Endothelial cell of umbilical vein (primary cell): ENCODE data around the gene PRKX. TPM values are rescaled to one million over a fixed set of nuclear protein-coding genes. Genes with fewer than 3 reads are reported as not detected.
"Not testable (repeated sequence)": the region's sequence is repeated elsewhere in the genome, so short reads cannot be mapped to it uniquely, and the experiment has no call there.

ENCODE experiments used
- BruUV-seq: library from RNA; stranded (reverse); fragments of 400-500 nt; replicated peaks from 2 replicates; lab custom pipeline; 2021; lab: Mats Ljungman, UMichigan
- CTCF ChIA-PET: fragments of 300-600, 350-600 bp; sonication (Branson Sonifier 250); formaldehyde crosslinking; loops from one replicate; lab custom pipeline; 2021; ENCODE audit warnings: antibody characterized with exemption, inconsistent platforms; lab: Charles Lee
- POLR2A ChIA-PET: fragments of 300-600, 350-600 bp; sonication (Branson Sonifier 250); formaldehyde crosslinking; loops from one replicate; lab custom pipeline; 2021; ENCODE audit warnings: antibody characterized with exemption, inconsistent platforms; lab: Charles Lee
- DNase-seq: peaks from one replicate; pipeline ENCODE4 v3.0.0-alpha.2; 2011; ENCODE audit warnings: low read depth, low spot score
- FAIRE-seq: peaks from 2 replicates; lab custom pipeline; 2011; peaks lifted over from hg19 to GRCh38; lab: Jason Lieb, UNC
- H2AFZ ChIP-seq: 2 replicates; pipeline ENCODE4 v1.6.0; 2012; ENCODE audit warnings: low read depth, low read length, control low read depth, inconsistent platforms
- H3K27ac ChIP-seq: 2 replicates; pipeline ENCODE4 v1.5.1; 2011; ENCODE audit warnings: low read depth, mild to moderate bottlenecking, control low read depth, low read length, moderate library complexity; ENCODE audit not compliant: insufficient read depth
- H3K27me3 ChIP-seq, 2 experiments: 2 replicates each; pipeline versions ENCODE4 v1.6.0 to v1.6.1; 2011; ENCODE audit warnings: low read length in 2 of 2, mixed read lengths in 1 of 2; ENCODE audit not compliant: control insufficient read depth in 2 of 2, insufficient read depth in 2 of 2
- H3K36me3 ChIP-seq, 2 experiments: 2 replicates in 1 of 2; 3 replicates in 1 of 2; pipeline ENCODE4 v1.5.1; 2011; ENCODE audit warnings: low read length in 2 of 2, mild to moderate bottlenecking in 1 of 2, moderate library complexity in 1 of 2; ENCODE audit not compliant: control insufficient read depth in 2 of 2, insufficient read depth in 2 of 2; ENCODE audit errors: extremely low read depth in 1 of 2
- H3K4me1 ChIP-seq: 3 replicates; pipeline ENCODE4 v1.5.1; 2011; ENCODE audit warnings: mild to moderate bottlenecking, low read length; ENCODE audit not compliant: control insufficient read depth, insufficient read depth; ENCODE audit errors: extremely low read depth
- H3K4me2 ChIP-seq: 2 replicates; pipeline ENCODE4 v1.6.1; 2011; ENCODE audit warnings: low read length, control low read depth, mixed read lengths; ENCODE audit not compliant: insufficient read depth
- H3K4me3 ChIP-seq, 3 experiments: fragments of 200-600 bp in 1 of 3; sonication (generic), shearing (Covaris generic) in 1 of 3; replicated peaks in 1 of 3; 2 replicates each; pipeline ENCODE4 v1.5.1; 2011 to 2016; ENCODE audit warnings: control low read depth in 3 of 3, low read length in 3 of 3, mild to moderate bottlenecking in 2 of 3, inconsistent platforms in 1 of 3, low read depth in 1 of 3, moderate library complexity in 1 of 3; ENCODE audit not compliant: insufficient read depth in 1 of 3
- H3K79me2 ChIP-seq: 2 replicates; pipeline ENCODE4 v1.6.0; 2012; ENCODE audit warnings: low read length, inconsistent platforms; ENCODE audit not compliant: control insufficient read depth, insufficient read depth
- H3K9ac ChIP-seq: replicated peaks from 2 replicates; pipeline ENCODE3; 2011; ENCODE audit warnings: low read length, control low read depth; ENCODE audit not compliant: insufficient read depth; ENCODE audit errors: extremely low read depth
- H3K9me1 ChIP-seq: replicated peaks from 3 replicates; pipeline ENCODE4 v1.6.0; 2011; ENCODE audit warnings: mild to moderate bottlenecking, low read length; ENCODE audit not compliant: control insufficient read depth, insufficient read depth; ENCODE audit errors: extremely low read depth
- H3K9me3 ChIP-seq: replicated peaks from 2 replicates; pipeline ENCODE4 v1.5.1; 2012; ENCODE audit warnings: low read length, inconsistent platforms; ENCODE audit not compliant: control insufficient read depth, insufficient read depth
- H4K20me1 ChIP-seq: replicated peaks from 2 replicates; pipeline ENCODE3; 2011; ENCODE audit warnings: mild to moderate bottlenecking, low read length; ENCODE audit not compliant: control insufficient read depth, insufficient read depth; ENCODE audit errors: extremely low read depth
- EZH2 ChIP-seq: IDR thresholded peaks from 2 replicates; pipeline ENCODE4 v1.6.1; 2012; ENCODE audit warnings: borderline replicate concordance, low read depth, mild to moderate bottlenecking, moderate library complexity, low read length, inconsistent platforms; ENCODE audit not compliant: severe bottlenecking
- FOS ChIP-seq: IDR thresholded peaks from 2 replicates; pipeline ENCODE4 v1.6.1; 2011; ENCODE audit warnings: mild to moderate bottlenecking, low read length, moderate library complexity, borderline replicate concordance; ENCODE audit not compliant: insufficient read depth
- GATA2 ChIP-seq: IDR thresholded peaks from 2 replicates; pipeline ENCODE4 v1.7.0; 2011; ENCODE audit warnings: low read depth, mild to moderate bottlenecking, moderate library complexity, mixed read lengths, low read length; ENCODE audit not compliant: insufficient read length, insufficient read depth
- JUN ChIP-seq: IDR thresholded peaks from 2 replicates; pipeline ENCODE4 v1.6.1; 2011; ENCODE audit warnings: borderline replicate concordance, low read depth; ENCODE audit not compliant: insufficient read length, insufficient read depth
- MYC ChIP-seq: IDR thresholded peaks from one replicate; pipeline ENCODE4 v1.6.1; 2011; ENCODE audit warnings: mild to moderate bottlenecking, low read depth, low read length
- POLR2A ChIP-seq: IDR thresholded peaks from 2 replicates; pipeline ENCODE4 v1.6.1; 2012; ENCODE audit warnings: low read depth, mild to moderate bottlenecking, control low read depth, low read length
- POLR2AphosphoS5 ChIP-seq: IDR thresholded peaks from 2 replicates; pipeline ENCODE4 v1.6.1; 2012; ENCODE audit warnings: low read depth, mild to moderate bottlenecking, control low read depth, low read length, moderate library complexity; ENCODE audit not compliant: insufficient read depth
- dilution Hi-C: fragments of 300-500 bp; cut with MboI; formaldehyde crosslinking; loops from one replicate; pipeline ENCODE4 v1.15.0; 2019; ENCODE audit warnings: low sequenced_read_pairs; ENCODE audit not compliant: extremely low pct_ligation_motif_present
- intact Hi-C: fragments of 100-400 bp; cut with micrococcal nuclease; formaldehyde crosslinking; loops from one replicate; pipeline ENCODE4 v1.10.0; 2022
- polyA plus RNA-seq, 4 experiments: library from polyadenylated mRNA; depleted of rRNA in 3 of 4; stranded (reverse) in 3 of 4; unstranded in 1 of 4; fragments of >200 nt; gene quantifications; 2 replicates each; pipeline versions ENCODE4 v1.2.1 to v1.2.3, GENCODE V29; 2011 to 2012; ENCODE audit warnings: missing spikeins in 1 of 4
- total RNA-seq: library from RNA; stranded (reverse); gene quantifications from 2 replicates; pipeline ENCODE4 v1.2.3, GENCODE V29; 2021
- TF ChIP-seq, protein P1 (sequence below), 2 donors: IDR thresholded peaks; 1 replicate in 1 of 2; 2 replicates in 1 of 2; pipeline ENCODE4 v1.5.1; 2011; ENCODE audit warnings: low read length in 2 of 2, mild to moderate bottlenecking in 2 of 2, moderate library complexity in 2 of 2, control low read depth in 1 of 2, inconsistent platforms in 1 of 2, low read depth in 1 of 2; ENCODE audit not compliant: insufficient read depth in 1 of 2; ENCODE audit errors: extremely low read depth in 1 of 2
- TF ChIP-seq, protein P2 (sequence below): IDR thresholded peaks from 2 replicates; pipeline ENCODE4 v1.6.1; 2011; ENCODE audit not compliant: insufficient read depth, insufficient read length

Gene PRKX
- total and polyA plus RNA-seq, 2 donors (not counting 3 experiments of a cell fraction or from before 2014, with no cell fraction given), result 11.2 to 27.5 TPM

DNA sequence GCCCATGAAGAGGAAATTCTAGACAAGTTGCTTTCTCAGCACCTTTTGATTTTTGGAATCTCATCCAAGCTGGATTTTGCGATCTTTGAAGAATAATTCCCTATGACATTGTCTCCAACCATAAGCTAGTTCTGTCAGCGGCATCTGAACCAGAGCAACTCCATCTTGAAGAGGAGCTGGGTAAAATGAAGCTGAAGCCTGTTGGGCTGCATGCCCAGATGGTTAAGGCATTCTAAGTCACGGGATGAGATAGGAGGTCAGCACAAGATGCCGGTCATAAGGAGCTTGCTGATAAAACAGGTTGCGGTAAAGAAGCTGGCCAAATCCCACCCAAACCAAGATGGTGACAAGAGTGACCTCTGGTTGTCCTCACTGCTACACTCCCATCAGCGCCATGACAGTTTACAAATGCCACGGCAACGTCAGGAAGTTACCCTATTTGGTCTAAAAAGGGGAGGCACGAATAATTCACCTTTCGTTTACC, 12.0 kb downstream of the PRKX start:
- POLR2A ChIA-PET, FAIRE-seq, intact Hi-C loops: not testable (repeated sequence)

DNA sequence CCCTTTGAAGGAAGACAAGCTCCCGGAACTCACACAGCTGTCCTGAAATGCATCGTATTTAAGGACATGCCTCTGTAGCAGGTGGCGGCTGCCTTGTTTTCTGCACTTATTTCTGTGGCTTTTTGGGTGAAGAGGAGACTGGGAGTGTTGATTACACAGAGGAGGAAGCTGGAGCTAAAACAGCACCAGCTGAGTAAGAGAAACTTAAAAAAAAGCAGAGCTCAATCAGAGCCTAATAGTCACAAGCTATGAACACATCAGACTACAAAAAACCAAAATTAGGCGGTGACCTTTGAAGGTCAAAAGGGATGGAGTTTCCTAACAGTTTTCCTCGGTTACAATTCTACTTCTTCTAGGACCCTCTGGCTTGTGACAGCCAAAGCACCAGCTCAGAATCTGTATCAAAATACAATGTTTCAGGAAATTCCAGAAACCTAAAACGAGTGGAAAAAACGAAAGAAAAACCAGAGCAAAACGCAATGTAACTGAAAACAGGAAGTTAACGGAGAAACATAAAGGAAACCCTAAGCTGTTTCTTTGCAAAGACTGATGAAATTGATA, 13.5 kb downstream of the PRKX start:
- no peaks in the 10 kb centered on the region for H4K20me1 ChIP-seq
- peak overlapping the region; percentile 46 for H3K27ac ChIP-seq
- H2AFZ ChIP-seq, result no peak overlapping the region
- H3K9ac ChIP-seq, result peak overlapping the region; percentile 57
- dilution Hi-C loops (no loop called here), intact Hi-C loops (loop anchor here (1.0 kb wide), 1 partner anchor 12 kb away; no protein-coding TSS in a partner anchor)
- FAIRE-seq, result no peak
- ChIA-PET CTCF (interaction anchor here (0.7 to 0.9 kb wide), 2 partner anchors 14 to 48 kb away, joined by 3 read pairs; partner anchors contain the start of gene PRKX), POLR2A (no interaction called here)
- no peaks in the 10 kb centered on the region for H3K27me3 ChIP-seq
- BruUV-seq, result no TSS peak
- H3K79me2 ChIP-seq, result peaks cover 49% of the 10 kb centered on the region
- no peaks in the 10 kb centered on the region for H3K36me3 ChIP-seq
- H3K9me3 ChIP-seq, result no peaks in the 10 kb centered on the region
- peak overlapping the region; percentile 94 for H3K4me2 ChIP-seq
- H3K4me1 ChIP-seq, result peaks cover 10% of the 10 kb centered on the region
- peak overlapping the region in 2 of 3 experiments; percentile 12 to 62 for H3K4me3 ChIP-seq
- TF ChIP-seq FOS (no peak), POLR2A (no peak), EZH2 (no peak), MYC (no peak), JUN (no peak), POLR2AphosphoS5 (no peak), GATA2 (no peak)
- TF ChIP-seq, protein P1, sequence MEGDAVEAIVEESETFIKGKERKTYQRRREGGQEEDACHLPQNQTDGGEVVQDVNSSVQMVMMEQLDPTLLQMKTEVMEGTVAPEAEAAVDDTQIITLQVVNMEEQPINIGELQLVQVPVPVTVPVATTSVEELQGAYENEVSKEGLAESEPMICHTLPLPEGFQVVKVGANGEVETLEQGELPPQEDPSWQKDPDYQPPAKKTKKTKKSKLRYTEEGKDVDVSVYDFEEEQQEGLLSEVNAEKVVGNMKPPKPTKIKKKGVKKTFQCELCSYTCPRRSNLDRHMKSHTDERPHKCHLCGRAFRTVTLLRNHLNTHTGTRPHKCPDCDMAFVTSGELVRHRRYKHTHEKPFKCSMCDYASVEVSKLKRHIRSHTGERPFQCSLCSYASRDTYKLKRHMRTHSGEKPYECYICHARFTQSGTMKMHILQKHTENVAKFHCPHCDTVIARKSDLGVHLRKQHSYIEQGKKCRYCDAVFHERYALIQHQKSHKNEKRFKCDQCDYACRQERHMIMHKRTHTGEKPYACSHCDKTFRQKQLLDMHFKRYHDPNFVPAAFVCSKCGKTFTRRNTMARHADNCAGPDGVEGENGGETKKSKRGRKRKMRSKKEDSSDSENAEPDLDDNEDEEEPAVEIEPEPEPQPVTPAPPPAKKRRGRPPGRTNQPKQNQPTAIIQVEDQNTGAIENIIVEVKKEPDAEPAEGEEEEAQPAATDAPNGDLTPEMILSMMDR (IDR thresholded peaks at IDR 0.05; ENCODE audit: extremely low read depth in 1 of 2, insufficient read depth in 1 of 2, low read depth in 1 of 2, low read length in 2 of 2), result no peak
- TF ChIP-seq, protein P2, sequence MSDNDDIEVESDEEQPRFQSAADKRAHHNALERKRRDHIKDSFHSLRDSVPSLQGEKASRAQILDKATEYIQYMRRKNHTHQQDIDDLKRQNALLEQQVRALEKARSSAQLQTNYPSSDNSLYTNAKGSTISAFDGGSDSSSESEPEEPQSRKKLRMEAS, result no peak
- no peaks in the 10 kb centered on the region for H3K9me1 ChIP-seq
- DNase-seq, result peak; percentile 64

More for the DNA sequence above, 12.0 kb downstream of the PRKX start:
- H3K9ac ChIP-seq, H3K4me3 ChIP-seq, H3K4me2 ChIP-seq, BruUV-seq, H2AFZ ChIP-seq, H3K9me1 ChIP-seq, H3K36me3 ChIP-seq, DNase-seq, H4K20me1 ChIP-seq, CTCF ChIA-PET, H3K4me1 ChIP-seq, dilution Hi-C loops, H3K9me3 ChIP-seq, H3K27ac ChIP-seq, H3K27me3 ChIP-seq: not testable (repeated sequence)
- peaks cover 49% of the 10 kb centered on the region for H3K79me2 ChIP-seq
